NCI-H1092 (cell line): ENCODE data around the gene KDF1.

Experiments
- DNase-seq: peaks from one replicate; lab custom pipeline; 2025; lab: John Stamatoyannopoulos, UW

The KDF1 gene

GRCh38 chr1:26915204-26915842 lies 44.9 kb downstream of the KDF1 start:
- peak; percentile 40 for DNase-seq

GRCh38 chr1:26913754-26914619 lies 46.3 kb downstream of the KDF1 start, which contains the start of gene NR0B2:
TSS of gene NR0B2 (minus strand) at chr1:26913975. CDS start at chr1:26913940, 35 bp downstream.
- DNase-seq = peak; percentile 99

GRCh38 chr1:26913389-26913753 lies 46.9 kb downstream of the KDF1 start:
- no peak for DNase-seq

GRCh38 chr1:26912147-26912490 lies 48.1 kb downstream of the KDF1 start:
- no peak for DNase-seq

GRCh38 chr1:26911399-26912146 lies 48.7 kb downstream of the KDF1 start:
- no peak for DNase-seq

- DNase-seq = no peak
Measured at GRCh38 chr1:26910343-26911160, 49.7 kb downstream of the KDF1 start.

- DNase-seq = no peak
Measured at GRCh38 chr1:26909951-26910342, 50.3 kb downstream of the KDF1 start.

- no peak for DNase-seq
Measured at GRCh38 chr1:26907071-26907917, 53.0 kb downstream of the KDF1 start.

GRCh38 chr1:26900815-26901511 lies 59.3 kb downstream of the KDF1 start:
- no peak for DNase-seq

- peak; percentile 91 for DNase-seq
Measured at GRCh38 chr1:26900001-26900814, 60.1 kb downstream of the KDF1 start, which contains the start of gene GPATCH3. TSS of gene GPATCH3 (minus strand) at chr1:26900467. CDS start at chr1:26900442, 25 bp downstream.
